Measurements from ENCODE around the gene IRAK4.
A peak's percentile ranks its signal among the peaks of the same experiment; 100 is the strongest.

Gene IRAK4

GRCh38 chr12:43776498-43776897 lies 17.7 kb downstream of the IRAK4 start:
- DNase-seq, result no peak

GRCh38 chr12:43786899-43787693 lies 28.3 kb downstream of the IRAK4 start:
- DNase-seq, result no peak

GRCh38 chr12:43789941-43790340 lies 31.2 kb downstream of the IRAK4 start:
- DNase-seq, result no peak

DNA sequence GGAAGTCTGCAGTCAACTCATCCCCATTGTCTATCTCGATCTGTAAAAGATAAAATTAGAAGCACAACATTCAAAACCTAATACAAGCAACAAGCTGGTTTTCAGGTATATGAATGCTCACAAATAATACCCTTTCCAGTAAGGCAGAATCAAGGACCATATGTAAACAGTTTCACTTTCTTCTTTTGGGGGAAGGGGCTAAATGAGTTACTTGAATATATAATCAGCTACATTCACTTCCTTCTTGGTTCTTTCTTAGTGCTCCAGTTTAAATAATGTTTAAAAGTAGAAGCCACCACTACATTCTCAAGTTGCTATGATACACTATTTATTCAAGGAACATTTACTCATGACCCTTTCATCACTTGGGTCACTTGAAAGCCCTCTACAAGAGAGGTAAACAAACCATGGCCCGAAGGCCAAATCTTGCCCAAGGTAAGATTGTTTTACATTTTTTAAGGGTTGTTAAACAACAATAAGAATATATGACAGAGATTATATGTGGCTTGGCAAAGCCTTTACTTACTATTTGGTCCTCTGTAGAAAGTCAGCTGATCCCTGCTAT lies 37.0 kb downstream of the IRAK4 start:
- DNase-seq, result no peak

- no peak for DNase-seq
Measured at GRCh38 chr12:43797561-43798217, 38.9 kb downstream of the IRAK4 start.

- DNase-seq, result no peak
Measured at GRCh38 chr12:43805149-43805859, 46.6 kb downstream of the IRAK4 start.

- peak; percentile 74 for DNase-seq
Measured at GRCh38 chr12:43805860-43806736, 47.3 kb downstream of the IRAK4 start, which contains the start of gene TWF1. Gene TWF1, minus strand, starts transcription at chr12:43806317. Its CDS starts 72 bp downstream, at chr12:43806245.

- DNase-seq, result no peak
Measured at GRCh38 chr12:43806737-43807072, 48.0 kb downstream of the IRAK4 start.

DNA sequence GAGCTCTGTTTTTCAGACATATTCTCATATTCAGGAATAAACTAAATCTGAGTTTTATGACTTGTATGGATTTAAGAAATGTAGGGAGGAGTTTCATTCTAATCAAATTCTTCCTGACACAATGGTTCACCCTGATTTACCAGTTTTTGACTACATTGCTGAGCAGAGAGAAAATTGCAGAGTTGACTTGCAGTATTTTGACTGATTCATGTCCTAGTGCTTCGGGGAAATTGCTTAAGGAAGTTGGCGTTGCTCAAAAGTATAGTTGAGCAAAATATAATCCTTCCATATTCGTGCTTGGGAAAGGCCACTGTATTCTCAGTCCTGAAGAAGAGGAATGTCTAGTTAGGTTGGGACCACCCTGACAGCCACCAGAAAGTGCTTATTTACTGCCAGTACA lies 48.6 kb downstream of the IRAK4 start:
- no peak for DNase-seq

DNA sequence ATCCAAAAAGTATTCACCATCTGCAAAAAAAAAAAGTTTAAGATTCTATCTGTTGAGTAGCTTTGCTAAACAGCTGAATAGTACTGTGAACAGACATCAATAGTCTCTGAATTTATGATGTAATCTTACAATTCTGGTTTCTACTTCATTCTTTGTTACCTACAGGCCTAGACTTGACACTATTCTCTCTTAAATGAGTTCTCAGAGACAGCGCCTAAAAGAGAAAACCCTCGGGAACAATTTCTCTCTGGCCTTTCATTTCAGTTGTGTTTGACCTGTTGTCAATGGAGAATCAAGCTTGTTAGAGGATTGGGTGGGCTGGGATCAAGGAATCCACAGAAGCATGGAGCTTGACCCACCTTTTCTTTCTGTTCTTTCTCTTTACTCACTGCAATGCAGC lies 53.3 kb downstream of the IRAK4 start:
- DNase-seq, result no peak

DNA sequence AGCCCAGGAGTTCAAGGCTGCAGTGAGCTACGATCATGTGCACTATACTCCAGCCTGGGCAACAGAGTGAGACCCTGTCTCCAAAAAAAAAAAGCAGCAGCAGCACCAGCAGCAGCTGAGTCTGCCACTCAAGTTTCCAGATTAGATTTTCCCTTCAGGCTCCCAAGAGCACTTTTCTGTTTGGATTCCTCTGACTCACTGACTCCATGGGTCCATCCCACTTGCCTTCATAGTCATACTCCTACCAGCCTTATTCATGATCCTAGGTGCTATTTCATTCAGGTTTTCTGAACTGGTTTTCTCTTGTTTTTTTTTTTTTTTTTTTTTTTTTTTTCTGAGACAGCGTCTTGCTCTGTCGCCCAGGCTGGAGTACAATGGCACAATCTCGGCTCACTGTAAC lies 54.2 kb downstream of the IRAK4 start:
- DNase-seq, result no peak

GRCh38 chr12:43815416-43815815 lies 56.7 kb downstream of the IRAK4 start:
- no peak for DNase-seq

GRCh38 chr12:43816168-43816567 lies 57.4 kb downstream of the IRAK4 start:
- no peak for DNase-seq

DNA sequence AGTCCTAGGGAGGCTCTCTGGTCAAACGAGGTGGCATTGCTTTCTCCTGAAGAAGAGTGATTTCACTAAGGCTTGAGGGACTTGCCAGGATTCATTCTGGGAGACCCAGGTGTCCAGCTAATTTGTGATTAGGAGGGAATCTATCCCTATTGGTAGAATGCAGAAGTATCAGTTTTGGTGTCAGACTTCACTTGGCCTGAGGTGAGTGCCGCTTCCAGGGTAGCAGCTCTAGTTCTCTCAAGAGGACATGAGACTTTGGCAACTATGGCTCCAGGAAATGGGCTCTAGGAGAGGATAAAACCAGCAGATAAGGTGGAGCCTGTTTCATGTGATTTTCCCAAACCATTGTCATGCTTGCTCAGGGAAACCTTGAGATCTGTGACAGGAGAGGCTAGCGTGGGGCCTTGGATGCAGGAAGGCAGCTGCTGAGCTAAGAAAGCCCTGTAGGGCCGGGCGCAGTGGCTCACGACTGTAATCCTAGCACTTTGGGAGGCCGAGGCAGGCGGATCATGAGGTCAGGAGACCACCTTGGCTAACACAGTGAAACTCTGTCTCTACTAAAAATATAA lies 65.5 kb downstream of the IRAK4 start:
- DNase-seq, result no peak

GRCh38 chr12:43826681-43827080 lies 67.9 kb downstream of the IRAK4 start:
- DNase-seq, result no peak

DNA sequence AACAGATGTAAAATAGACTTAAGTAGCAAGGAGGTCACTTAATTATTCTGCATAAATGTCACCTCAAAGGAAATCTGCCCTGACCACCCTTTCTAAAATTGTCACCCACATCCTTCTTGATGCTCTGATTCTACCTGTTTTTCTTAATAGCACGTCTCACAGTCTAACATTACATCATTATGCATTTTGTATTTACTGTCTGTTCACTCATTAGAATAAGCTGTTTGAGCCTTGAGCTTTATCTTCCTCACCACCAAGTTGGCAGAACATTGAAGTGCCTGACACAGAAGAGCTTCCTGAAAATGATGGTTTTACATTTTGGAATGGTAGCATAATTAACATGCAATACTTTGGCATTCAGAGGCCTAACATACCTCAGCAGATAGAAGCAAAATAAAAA lies 68.3 kb downstream of the IRAK4 start:
- no peak for DNase-seq

DNA sequence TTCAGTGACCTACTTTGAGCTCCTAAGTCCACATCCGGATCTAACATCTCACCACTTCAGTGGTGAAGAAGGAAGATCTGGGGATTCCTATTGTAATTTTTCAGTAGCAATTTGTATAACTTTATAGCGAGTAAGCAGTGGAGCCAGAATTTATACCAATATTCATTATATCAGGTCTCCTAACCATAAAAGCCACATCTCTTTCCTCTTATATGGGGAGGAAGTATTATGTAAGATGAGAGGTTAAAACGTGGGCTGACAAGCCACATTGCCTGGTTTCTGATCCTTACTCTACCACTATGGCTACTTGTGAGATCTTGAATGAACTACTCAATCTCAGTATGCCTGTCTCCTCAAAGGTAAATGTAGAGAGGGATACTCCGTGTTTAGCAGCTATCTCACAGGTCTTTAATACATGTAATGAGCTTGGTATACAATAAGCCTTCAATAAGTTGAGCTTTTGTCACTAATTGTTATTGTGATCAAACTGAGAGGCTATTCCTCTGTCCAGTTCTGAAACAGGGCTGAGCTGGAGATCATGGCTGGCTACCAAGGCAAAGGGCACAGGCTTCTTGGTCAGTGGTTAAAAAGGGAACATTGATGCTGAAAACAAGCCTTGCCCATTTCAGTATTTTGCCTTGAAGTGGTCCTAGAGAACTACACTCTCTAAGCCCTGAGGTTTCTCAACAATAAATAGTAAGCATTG lies 73.9 kb downstream of the IRAK4 start:
- no peak for DNase-seq

- no peak for DNase-seq
Measured at GRCh38 chr12:43835264-43835655, 76.5 kb downstream of the IRAK4 start.

GRCh38 chr12:43835656-43836474 lies 77.1 kb downstream of the IRAK4 start, which contains the start of gene TMEM117:
Gene TMEM117, plus strand, starts transcription at chr12:43836081.
- DNase-seq, result peak; percentile 37

GRCh38 chr12:43836475-43836989 lies 77.8 kb downstream of the IRAK4 start:
- DNase-seq, result no peak

All from activated T-cell treated with anti-CD3 and anti-CD28 coated beads for 4 hours (primary cell).